Sigmoid colon (tissue), 7 donors: ENCODE results near the gene DCUN1D2. TPM values are rescaled to one million over a fixed set of nuclear protein-coding genes. Genes with fewer than 3 reads are reported as not detected.
"Not testable (repeated sequence)": the region's sequence is repeated elsewhere in the genome, so short reads cannot be mapped to it uniquely, and the experiment has no call there.

Experiments
- DNase-seq: peaks from one replicate; pipeline ENCODE4 v3.0.0-alpha.2; 2019
- H3K27ac ChIP-seq, 4 donors: fragments of 200-600 bp; sonication (generic); one replicate each; pipeline ENCODE4 v1.5.1; 2016 to 2019; ENCODE audit warnings: mild to moderate bottlenecking in 1 of 4
- H3K27me3 ChIP-seq, 3 donors: fragments of 200-600 bp; sonication (generic); one replicate each; pipeline ENCODE4 v1.5.1; 2019; ENCODE audit warnings: mild to moderate bottlenecking in 1 of 3
- H3K36me3 ChIP-seq, 4 donors: fragments of 200-600 bp; sonication (generic); one replicate each; pipeline ENCODE4 v1.5.1; 2016 to 2019
- H3K4me1 ChIP-seq, 4 donors: fragments of 200-600 bp; sonication (generic); one replicate each; pipeline ENCODE4 v1.5.1; 2017 to 2019
- H3K4me3 ChIP-seq, 4 donors: fragments of 200-600 bp; sonication (generic); one replicate each; pipeline ENCODE4 v1.5.1; 2017 to 2019; ENCODE audit warnings: mild to moderate bottlenecking in 2 of 4, moderate library complexity in 1 of 4
- H3K9me3 ChIP-seq, 4 donors: fragments of 200-600 bp in 3 of 4; sonication (generic) in 3 of 4; one replicate each; pipeline versions ENCODE4 v1.5.1 to v1.6.1; 2013 to 2019
- EP300 ChIP-seq, 4 donors: sonication (generic); formaldehyde crosslinking; IDR thresholded peaks; one replicate each; pipeline ENCODE4 v1.6.1; 2017; ENCODE audit warnings: antibody characterized with exemption in 4 of 4
- POLR2A ChIP-seq, 2 donors: fragments of 450-650 bp; IDR thresholded peaks; one replicate each; pipeline ENCODE4 v1.6.1; 2016; ENCODE audit warnings: antibody characterized with exemption in 2 of 2, mild to moderate bottlenecking in 2 of 2, moderate library complexity in 2 of 2
- POLR2AphosphoS5 ChIP-seq, 4 donors: sonication (generic); formaldehyde crosslinking; IDR thresholded peaks; one replicate each; pipeline ENCODE4 v1.6.1; 2017; ENCODE audit warnings: antibody characterized with exemption in 4 of 4
- WGBS, 2 donors: extraction: QIAGEN DNeasy Blood & Tissue Kit; methylation state at CpG; one replicate each; pipeline ENCODE4 v1.1.7; 2013; 5-methylcytosine and 5-hydroxymethylcytosine counted together
- intact Hi-C: fragments of 100-400 bp; cut with DNase I; formaldehyde crosslinking; loops from one replicate; pipeline ENCODE4 v1.15.1; 2023
- polyA plus RNA-seq, 3 donors: library from polyadenylated mRNA; stranded (reverse); fragments of 200-250 nt; gene quantifications; one replicate each; pipeline ENCODE4 v1.2.3, GENCODE V29; 2013
- total RNA-seq, 4 donors: library from RNA; depleted of rRNA; stranded (reverse); fragments of >200 nt; gene quantifications; one replicate each; pipeline ENCODE4 v1.1.0, GENCODE V29; 2016
- TF ChIP-seq, protein P1 (sequence below), 4 experiments: fragments of 450-650 bp in 3 of 4; fragments of 200-600 bp in 1 of 4; IDR thresholded peaks; one replicate each; pipeline ENCODE4 v1.5.1; 2016 to 2019; ENCODE audit warnings: antibody characterized with exemption in 4 of 4, mild to moderate bottlenecking in 3 of 4, moderate library complexity in 2 of 4
- donor health status: healthy with polysubstance abuse.
- donor health status: Bipolar disorder and iron deficiency.
- donor health status: healthy.

The DCUN1D2 gene
- total and polyA plus RNA-seq, 7 donors, result 6.6 to 33.0 (median 20.6) TPM

DNA sequence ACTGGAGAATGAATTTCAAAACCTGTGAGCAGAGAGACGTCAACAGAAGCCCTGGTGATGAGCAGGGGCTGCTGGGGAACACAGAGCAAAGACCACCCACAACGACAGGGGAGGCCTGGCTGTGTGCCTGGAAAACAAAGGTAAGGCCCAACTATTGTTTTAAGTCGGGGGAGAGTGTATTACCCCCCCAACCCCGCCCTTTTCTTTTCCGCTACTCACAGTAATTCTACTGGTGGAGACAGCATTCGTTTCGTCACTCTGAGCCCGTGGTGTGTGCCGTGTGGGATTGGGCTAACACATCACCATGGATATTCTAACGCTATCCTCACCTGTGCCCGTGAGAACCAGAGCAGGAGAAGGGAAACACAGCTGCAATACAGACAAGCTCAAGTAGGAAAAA, 18.7 kb downstream of the DCUN1D2 start:
- intact Hi-C loops, result no loop called here
- no peak for DNase-seq
- TF ChIP-seq EP300 (IDR thresholded peaks at IDR 0.05), result no peak
- TF ChIP-seq, protein P1, sequence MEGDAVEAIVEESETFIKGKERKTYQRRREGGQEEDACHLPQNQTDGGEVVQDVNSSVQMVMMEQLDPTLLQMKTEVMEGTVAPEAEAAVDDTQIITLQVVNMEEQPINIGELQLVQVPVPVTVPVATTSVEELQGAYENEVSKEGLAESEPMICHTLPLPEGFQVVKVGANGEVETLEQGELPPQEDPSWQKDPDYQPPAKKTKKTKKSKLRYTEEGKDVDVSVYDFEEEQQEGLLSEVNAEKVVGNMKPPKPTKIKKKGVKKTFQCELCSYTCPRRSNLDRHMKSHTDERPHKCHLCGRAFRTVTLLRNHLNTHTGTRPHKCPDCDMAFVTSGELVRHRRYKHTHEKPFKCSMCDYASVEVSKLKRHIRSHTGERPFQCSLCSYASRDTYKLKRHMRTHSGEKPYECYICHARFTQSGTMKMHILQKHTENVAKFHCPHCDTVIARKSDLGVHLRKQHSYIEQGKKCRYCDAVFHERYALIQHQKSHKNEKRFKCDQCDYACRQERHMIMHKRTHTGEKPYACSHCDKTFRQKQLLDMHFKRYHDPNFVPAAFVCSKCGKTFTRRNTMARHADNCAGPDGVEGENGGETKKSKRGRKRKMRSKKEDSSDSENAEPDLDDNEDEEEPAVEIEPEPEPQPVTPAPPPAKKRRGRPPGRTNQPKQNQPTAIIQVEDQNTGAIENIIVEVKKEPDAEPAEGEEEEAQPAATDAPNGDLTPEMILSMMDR (IDR thresholded peaks at IDR 0.05), result no peak
- TF ChIP-seq POLR2AphosphoS5 (IDR thresholded peaks at IDR 0.05), result no peak
- no peak for TF ChIP-seq POLR2A (IDR thresholded peaks at IDR 0.05)
- Histone ChIP-seq H3K36me3 (peaks cover 0 to 54% (median 20%) of the 10 kb centered on the region in 4 donors), H3K4me1 (peaks cover 0 to 2% (median 0%) of the 10 kb centered on the region in 4 donors), H3K9me3 (no peaks in the 10 kb centered on the region), H3K27ac (peak overlapping the region in 2 of 4 donors; percentile 11 to 17), H3K27me3 (no peaks in the 10 kb centered on the region), H3K4me3 (no peak overlapping the region)
- WGBS, 2 donors, result 90 to 92% methylated on average over 11 of the region's 11 CpGs

DNA sequence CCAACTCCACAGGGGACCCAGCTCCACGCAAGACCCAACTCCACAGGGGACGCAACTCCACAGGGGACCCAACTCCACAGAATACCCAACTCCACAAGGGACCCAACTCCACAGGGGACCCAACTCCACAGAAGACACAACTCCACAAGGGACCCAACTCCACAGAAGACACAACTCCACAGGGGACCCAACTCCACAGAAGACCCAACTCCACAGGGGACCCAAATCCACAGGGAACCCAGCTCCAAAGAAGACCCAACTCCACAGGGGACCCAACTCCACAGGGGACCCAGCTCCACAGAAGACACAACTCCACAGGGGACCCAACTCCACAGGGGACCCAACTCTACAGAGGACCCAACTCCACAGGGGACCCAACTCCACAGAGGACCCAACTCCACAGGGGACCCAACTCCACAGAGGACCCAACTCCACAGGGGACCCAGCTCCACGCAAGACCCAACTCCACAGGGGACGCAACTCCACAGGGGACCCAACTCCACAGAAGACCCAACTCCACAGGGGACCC, 19.8 kb downstream of the DCUN1D2 start:
- H3K27ac ChIP-seq, H3K9me3 ChIP-seq, H3K4me3 ChIP-seq, H3K4me1 ChIP-seq, intact Hi-C loops, DNase-seq, H3K27me3 ChIP-seq: not testable (repeated sequence)
- 98 to 99% methylated on average over 4 of the region's 4 CpGs for WGBS, 2 donors
- H3K36me3 ChIP-seq, result peaks cover 0 to 44% (median 14%) of the 10 kb centered on the region in 4 donors

DNA sequence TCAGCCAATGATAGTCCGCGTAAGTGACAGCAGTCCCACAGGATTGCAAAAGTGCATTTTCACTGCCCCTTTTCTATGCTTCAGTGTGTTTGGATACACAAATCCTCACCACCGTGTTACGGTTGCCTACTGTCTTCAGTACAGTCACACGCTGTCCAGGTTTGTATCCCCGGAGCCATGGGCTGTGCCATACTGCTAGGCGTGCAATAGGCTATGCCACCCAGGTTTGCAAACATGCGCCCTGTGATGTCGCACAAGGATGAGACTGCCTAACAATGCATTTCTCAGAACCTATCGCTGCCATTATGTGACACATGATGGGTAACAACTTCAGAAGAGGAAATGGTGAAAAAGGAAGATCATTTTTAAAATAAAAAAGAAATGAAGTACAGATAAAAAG, 20.4 kb downstream of the DCUN1D2 start:
- DNase-seq, result no peak
- H3K27ac ChIP-seq, result no peak overlapping the region
- intact Hi-C loops, result no loop called here
- H3K4me1 ChIP-seq, result peaks cover 0 to 7% (median 3%) of the 10 kb centered on the region in 4 donors
- H3K9me3 ChIP-seq, result no peaks in the 10 kb centered on the region
- H3K27me3 ChIP-seq, result no peaks in the 10 kb centered on the region
- peaks cover 0 to 37% (median 8%) of the 10 kb centered on the region in 4 donors for H3K36me3 ChIP-seq
- WGBS, 2 donors, result 96% methylated on average over 10 of the region's 10 CpGs
- no peak overlapping the region for H3K4me3 ChIP-seq
- no peak for TF ChIP-seq POLR2A (IDR thresholded peaks at IDR 0.05)
- TF ChIP-seq POLR2AphosphoS5 (IDR thresholded peaks at IDR 0.05), result no peak
- TF ChIP-seq, protein P1 (IDR thresholded peaks at IDR 0.05), result no peak
- no peak for TF ChIP-seq EP300 (IDR thresholded peaks at IDR 0.05)

DNA sequence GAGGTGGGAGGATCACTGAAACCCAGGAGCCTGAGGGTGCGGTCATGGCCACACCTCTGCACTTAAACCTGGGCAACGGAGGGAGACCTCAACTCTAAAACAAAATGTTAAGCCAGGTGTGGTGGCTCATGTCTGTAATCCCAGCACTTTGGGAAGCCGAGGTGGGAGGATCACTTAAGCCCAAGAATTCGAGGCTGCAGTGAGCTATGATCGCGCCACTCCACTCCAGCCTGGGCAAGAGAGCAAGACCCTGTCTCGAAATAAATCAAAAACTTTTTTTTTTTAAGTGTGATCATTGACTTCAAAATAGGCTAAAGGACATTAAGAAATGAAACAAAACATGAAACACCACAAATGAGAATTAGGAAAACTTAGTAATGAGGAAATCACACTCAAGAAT, 20.9 kb downstream of the DCUN1D2 start:
- Histone ChIP-seq H3K36me3 (peaks cover 0 to 33% (median 5%) of the 10 kb centered on the region in 4 donors), H3K27me3 (no peaks in the 10 kb centered on the region), H3K9me3 (no peaks in the 10 kb centered on the region), H3K4me1 (peaks cover 0 to 7% (median 3%) of the 10 kb centered on the region in 4 donors), H3K27ac (no peak overlapping the region), H3K4me3 (no peak overlapping the region)
- DNase-seq, result no peak
- intact Hi-C loops, result no loop called here
- no peak for TF ChIP-seq POLR2A (IDR thresholded peaks at IDR 0.05)
- 86 to 91% methylated on average over 7 of the region's 7 CpGs for WGBS, 2 donors

DNA sequence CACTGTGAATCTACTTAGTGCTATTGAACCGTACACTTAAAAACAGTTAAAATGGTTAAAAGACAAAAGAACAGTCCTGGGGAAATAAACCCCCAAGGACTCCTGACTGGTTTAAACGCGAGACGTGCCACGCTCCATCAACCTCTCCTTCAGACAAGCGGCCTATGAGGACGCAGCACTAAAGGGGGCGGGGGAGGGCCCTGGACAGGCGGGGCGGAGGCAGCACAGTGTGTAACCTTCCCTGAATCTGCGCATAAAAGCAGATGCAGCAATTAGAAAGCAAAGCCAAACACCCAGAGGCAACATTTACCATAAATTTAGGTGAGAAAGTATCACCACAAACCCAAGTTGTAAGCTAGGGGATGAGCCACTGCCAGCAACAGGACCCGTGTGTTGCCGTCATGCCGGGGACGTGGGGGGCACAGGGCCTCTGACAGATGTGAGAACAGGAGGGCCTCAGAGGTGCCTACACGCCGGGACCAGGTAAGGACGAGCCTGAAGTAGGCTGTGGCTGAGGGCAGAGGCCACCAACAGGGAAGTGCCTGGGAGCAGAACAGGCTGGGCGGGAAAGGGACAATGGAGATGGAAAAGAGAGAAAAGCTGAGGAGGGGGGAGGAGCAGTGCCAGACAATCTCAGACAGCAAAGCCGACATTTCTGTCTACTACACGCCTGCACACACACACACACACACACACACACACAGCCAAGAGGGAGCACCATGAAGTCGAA, 21.9 kb downstream of the DCUN1D2 start:
- no peak overlapping the region for H3K4me3 ChIP-seq
- TF ChIP-seq EP300 (IDR thresholded peaks at IDR 0.05), result no peak
- no peak for TF ChIP-seq POLR2AphosphoS5 (IDR thresholded peaks at IDR 0.05)
- TF ChIP-seq POLR2A (IDR thresholded peaks at IDR 0.05), result no peak
- TF ChIP-seq, protein P1 (IDR thresholded peaks at IDR 0.05), result no peak
- H3K27me3 ChIP-seq, result no peaks in the 10 kb centered on the region
- no peak for DNase-seq
- H3K4me1 ChIP-seq, result peaks cover 0 to 7% (median 3%) of the 10 kb centered on the region in 4 donors
- intact Hi-C loops, result no loop called here
- H3K27ac ChIP-seq, result no peak overlapping the region
- peaks cover 0 to 24% (median 3%) of the 10 kb centered on the region in 4 donors for H3K36me3 ChIP-seq
- WGBS, 2 donors, result 89 to 94% methylated on average over 22 of the region's 22 CpGs
- no peaks in the 10 kb centered on the region for H3K9me3 ChIP-seq
